Panc1 (cell line): ENCODE data around the gene ABCD3. TPM values are rescaled to one million over a fixed set of nuclear protein-coding genes. Genes with fewer than 3 reads are reported as not detected.

Source experiments
- ATAC-seq: fragments of 200-7000 bp; cut with Tn5 transposase; 2 replicates; pipeline ENCODE4 v1.9.1; 2020; ENCODE audit warnings: mild to moderate bottlenecking, moderate library complexity
- BruUV-seq: library from RNA; stranded (reverse); fragments of 400-500 nt; replicated peaks from 2 replicates; lab custom pipeline; 2021; lab: Mats Ljungman, UMichigan
- CTCF ChIA-PET: fragments of 300-600 bp; sonication (Branson Sonifier 250); formaldehyde crosslinking; loops from one replicate; lab custom pipeline; 2022; ENCODE audit warnings: antibody characterized with exemption; lab: Charles Lee
- POLR2A ChIA-PET: fragments of 300-600 bp; sonication (Branson Sonifier 250); formaldehyde crosslinking; loops from one replicate; lab custom pipeline; 2022; ENCODE audit warnings: antibody characterized with exemption; lab: Charles Lee
- DNase-seq: peaks from one replicate; pipeline ENCODE4 v3.0.0-alpha.2; 2010; ENCODE audit warnings: low read depth, low spot score
- H3K27ac ChIP-seq: 2 replicates; pipeline ENCODE4 v1.5.1; 2011; ENCODE audit warnings: mild to moderate bottlenecking, low read length, inconsistent platforms
- H3K27me3 ChIP-seq: fragments of 200-500 bp; sonication (Bioruptor generic); 2 replicates; pipeline ENCODE4 v1.6.0; 2014; ENCODE audit warnings: low read length, inconsistent platforms; ENCODE audit not compliant: control insufficient read depth, insufficient read depth
- H3K36me3 ChIP-seq: fragments of 200-500 bp; sonication (Bioruptor generic); 2 replicates; pipeline ENCODE4 v1.5.1; 2014; ENCODE audit warnings: inconsistent platforms, mild to moderate bottlenecking, low read length, moderate library complexity; ENCODE audit not compliant: control insufficient read depth, insufficient read depth
- H3K4me1 ChIP-seq: 2 replicates; pipeline ENCODE4 v1.5.1; 2011; ENCODE audit warnings: inconsistent platforms, mild to moderate bottlenecking, low read length, moderate library complexity; ENCODE audit not compliant: control insufficient read depth, insufficient read depth
- H3K4me3 ChIP-seq, 2 experiments: 2 replicates each; pipeline ENCODE4 v1.5.1; 2011 to 2012; ENCODE audit warnings: low read depth in 2 of 2, low read length in 2 of 2, mild to moderate bottlenecking in 2 of 2, inconsistent platforms in 1 of 2, moderate library complexity in 1 of 2
- H3K9me3 ChIP-seq: fragments of 200-500 bp; sonication (Bioruptor generic); 2 replicates; pipeline ENCODE4 v1.5.1; 2014; ENCODE audit warnings: low read depth, mild to moderate bottlenecking, inconsistent platforms, low read length, moderate library complexity; ENCODE audit not compliant: control insufficient read depth, insufficient read depth
- POLR2AphosphoS5 ChIP-seq: IDR thresholded peaks from 2 replicates; pipeline ENCODE4 v1.6.1; 2012; ENCODE audit warnings: mild to moderate bottlenecking, low read depth, low read length, moderate library complexity
- SIN3A ChIP-seq: IDR thresholded peaks from 2 replicates; pipeline ENCODE4 v1.6.1; 2012; ENCODE audit warnings: low read depth, mild to moderate bottlenecking, low read length, moderate library complexity, borderline replicate concordance; ENCODE audit not compliant: insufficient read depth
- TCF7L2 ChIP-seq: IDR thresholded peaks from 2 replicates; pipeline ENCODE4 v1.6.1; 2011; ENCODE audit warnings: mild to moderate bottlenecking, low read depth, low read length, inconsistent platforms
- in situ Hi-C: cut with HindIII; loops from 2 replicates; pipeline ENCODE4 v1.10.0; 2016; ENCODE audit warnings: low sequenced_read_pairs, low pct_unique_long_range_greater_than_20kb
- intact Hi-C: fragments of 100-400 bp; cut with micrococcal nuclease; formaldehyde crosslinking; loops from one replicate; pipeline ENCODE4 v1.10.0; 2022; ENCODE audit not compliant: unreplicated experiment
- total RNA-seq: library from RNA; stranded (reverse); gene quantifications from one replicate; pipeline ENCODE4 v1.2.1, GENCODE V29; 2021; ENCODE audit not compliant: unreplicated experiment
- TF ChIP-seq, protein P1 (sequence below): fragments of 450-650 bp; IDR thresholded peaks from 2 replicates; pipeline ENCODE4 v1.5.1; 2017; ENCODE audit warnings: mild to moderate bottlenecking
- TF ChIP-seq, protein P2 (sequence below), 2 experiments: IDR thresholded peaks; 2 replicates each; pipeline ENCODE4 v1.6.1; 2011 to 2012; ENCODE audit warnings: low read depth in 2 of 2, control low read depth in 1 of 2, low read length in 1 of 2, mild to moderate bottlenecking in 1 of 2, moderate library complexity in 1 of 2; ENCODE audit not compliant: insufficient read depth in 1 of 2

ABCD3 gene
- total RNA-seq, 1 experiment from 2014 or later: 40.5 TPM

DNA sequence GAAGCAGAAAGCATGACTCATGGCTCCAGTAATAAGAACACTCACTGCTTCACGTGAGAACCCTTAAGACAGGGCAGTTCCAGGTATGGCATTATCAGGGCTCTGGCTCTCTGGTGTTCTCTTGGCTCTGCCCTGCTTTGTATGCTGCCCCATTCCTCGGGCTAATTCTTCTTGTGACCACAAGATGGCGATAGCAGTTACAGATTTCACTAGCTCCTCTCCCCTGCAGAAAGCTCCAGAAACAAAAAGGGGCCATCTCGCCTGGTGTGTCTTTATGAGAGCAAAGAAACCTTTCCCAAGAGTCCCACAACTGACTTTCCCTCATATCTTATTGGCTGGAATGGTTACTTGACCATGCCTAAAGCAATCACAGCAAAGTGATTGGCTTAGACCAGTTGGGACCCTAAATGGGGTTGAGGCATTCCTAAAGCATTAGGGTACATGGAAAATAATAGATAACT, 63.3 kb downstream of the ABCD3 start:
- in situ Hi-C loops: no loop called here
- Histone ChIP-seq H3K27ac (no peak overlapping the region), H3K9me3 (no peaks in the 10 kb centered on the region), H3K4me3 (no peak overlapping the region), H3K4me1 (no peaks in the 10 kb centered on the region), H3K36me3 (no peaks in the 10 kb centered on the region; the same call in 1 of the 2 replicates), H3K27me3 (no peaks in the 10 kb centered on the region)
- no peak for TF ChIP-seq SIN3A
- TF ChIP-seq, protein P1, sequence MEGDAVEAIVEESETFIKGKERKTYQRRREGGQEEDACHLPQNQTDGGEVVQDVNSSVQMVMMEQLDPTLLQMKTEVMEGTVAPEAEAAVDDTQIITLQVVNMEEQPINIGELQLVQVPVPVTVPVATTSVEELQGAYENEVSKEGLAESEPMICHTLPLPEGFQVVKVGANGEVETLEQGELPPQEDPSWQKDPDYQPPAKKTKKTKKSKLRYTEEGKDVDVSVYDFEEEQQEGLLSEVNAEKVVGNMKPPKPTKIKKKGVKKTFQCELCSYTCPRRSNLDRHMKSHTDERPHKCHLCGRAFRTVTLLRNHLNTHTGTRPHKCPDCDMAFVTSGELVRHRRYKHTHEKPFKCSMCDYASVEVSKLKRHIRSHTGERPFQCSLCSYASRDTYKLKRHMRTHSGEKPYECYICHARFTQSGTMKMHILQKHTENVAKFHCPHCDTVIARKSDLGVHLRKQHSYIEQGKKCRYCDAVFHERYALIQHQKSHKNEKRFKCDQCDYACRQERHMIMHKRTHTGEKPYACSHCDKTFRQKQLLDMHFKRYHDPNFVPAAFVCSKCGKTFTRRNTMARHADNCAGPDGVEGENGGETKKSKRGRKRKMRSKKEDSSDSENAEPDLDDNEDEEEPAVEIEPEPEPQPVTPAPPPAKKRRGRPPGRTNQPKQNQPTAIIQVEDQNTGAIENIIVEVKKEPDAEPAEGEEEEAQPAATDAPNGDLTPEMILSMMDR: peak; percentile 80
- ChIA-PET CTCF (no interaction called here), POLR2A (no interaction called here)
- ATAC-seq (peak; percentile 90), DNase-seq (peak; percentile 43)
- intact Hi-C loops: loop anchor here (5.0 kb wide), 1 partner anchor 326 kb away; no protein-coding TSS in a partner anchor
- BruUV-seq: no TSS peak

DNA sequence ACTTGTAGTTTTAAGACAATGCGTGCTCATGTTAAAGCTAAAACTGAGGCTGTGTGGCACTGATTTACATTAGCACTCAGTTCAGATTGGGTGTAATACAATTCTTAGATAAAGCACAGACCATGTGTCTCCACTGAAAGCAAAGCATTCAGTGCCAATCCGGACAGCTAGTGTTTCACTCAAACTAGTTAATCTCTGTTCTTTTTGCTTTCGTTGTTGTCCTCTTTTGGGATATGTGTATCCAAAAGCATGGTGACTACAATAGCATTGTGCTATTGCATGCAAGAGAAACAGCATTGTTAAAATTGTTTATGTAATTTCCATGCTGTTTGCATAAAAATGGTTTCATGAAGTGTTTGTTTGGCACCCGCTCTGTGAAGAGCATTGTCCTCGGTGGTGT, 68.8 kb downstream of the ABCD3 start:
- in situ Hi-C loops: no loop called here
- no peak for ATAC-seq

DNA sequence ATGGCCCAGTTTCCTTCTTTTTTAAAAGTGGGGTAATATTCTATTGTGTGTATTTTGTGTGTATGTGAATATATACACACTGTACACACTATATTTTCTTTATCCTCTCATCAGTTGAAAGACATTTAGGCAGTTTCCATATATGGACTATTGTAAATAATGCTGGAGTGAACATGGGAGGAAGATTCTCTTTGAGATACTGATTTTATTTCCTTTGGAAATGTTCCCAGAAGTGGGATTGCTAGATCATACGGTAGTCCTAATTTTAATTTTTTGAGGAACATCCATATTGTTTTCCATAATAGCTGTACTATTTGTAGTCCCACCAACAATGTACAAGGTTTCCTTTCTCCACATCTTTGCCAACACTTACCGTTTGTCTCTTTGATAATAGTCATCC, 72.4 kb downstream of the ABCD3 start:
- Histone ChIP-seq H3K27ac (no peak overlapping the region), H3K27me3 (no peaks in the 10 kb centered on the region), H3K9me3 (no peaks in the 10 kb centered on the region), H3K4me3 (no peak overlapping the region), H3K36me3 (peaks cover 5% of the 10 kb centered on the region), H3K4me1 (no peaks in the 10 kb centered on the region; the same call in 1 of the 2 replicates)
- DNase-seq: no peak
- BruUV-seq: no TSS peak
- CTCF ChIA-PET: no interaction called here
- POLR2A ChIA-PET: no interaction called here
- TF ChIP-seq TCF7L2 (no peak), SIN3A (no peak), POLR2AphosphoS5 (no peak)
- TF ChIP-seq, protein P2, sequence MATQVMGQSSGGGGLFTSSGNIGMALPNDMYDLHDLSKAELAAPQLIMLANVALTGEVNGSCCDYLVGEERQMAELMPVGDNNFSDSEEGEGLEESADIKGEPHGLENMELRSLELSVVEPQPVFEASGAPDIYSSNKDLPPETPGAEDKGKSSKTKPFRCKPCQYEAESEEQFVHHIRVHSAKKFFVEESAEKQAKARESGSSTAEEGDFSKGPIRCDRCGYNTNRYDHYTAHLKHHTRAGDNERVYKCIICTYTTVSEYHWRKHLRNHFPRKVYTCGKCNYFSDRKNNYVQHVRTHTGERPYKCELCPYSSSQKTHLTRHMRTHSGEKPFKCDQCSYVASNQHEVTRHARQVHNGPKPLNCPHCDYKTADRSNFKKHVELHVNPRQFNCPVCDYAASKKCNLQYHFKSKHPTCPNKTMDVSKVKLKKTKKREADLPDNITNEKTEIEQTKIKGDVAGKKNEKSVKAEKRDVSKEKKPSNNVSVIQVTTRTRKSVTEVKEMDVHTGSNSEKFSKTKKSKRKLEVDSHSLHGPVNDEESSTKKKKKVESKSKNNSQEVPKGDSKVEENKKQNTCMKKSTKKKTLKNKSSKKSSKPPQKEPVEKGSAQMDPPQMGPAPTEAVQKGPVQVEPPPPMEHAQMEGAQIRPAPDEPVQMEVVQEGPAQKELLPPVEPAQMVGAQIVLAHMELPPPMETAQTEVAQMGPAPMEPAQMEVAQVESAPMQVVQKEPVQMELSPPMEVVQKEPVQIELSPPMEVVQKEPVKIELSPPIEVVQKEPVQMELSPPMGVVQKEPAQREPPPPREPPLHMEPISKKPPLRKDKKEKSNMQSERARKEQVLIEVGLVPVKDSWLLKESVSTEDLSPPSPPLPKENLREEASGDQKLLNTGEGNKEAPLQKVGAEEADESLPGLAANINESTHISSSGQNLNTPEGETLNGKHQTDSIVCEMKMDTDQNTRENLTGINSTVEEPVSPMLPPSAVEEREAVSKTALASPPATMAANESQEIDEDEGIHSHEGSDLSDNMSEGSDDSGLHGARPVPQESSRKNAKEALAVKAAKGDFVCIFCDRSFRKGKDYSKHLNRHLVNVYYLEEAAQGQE (IDR thresholded peaks at IDR 0.05; ENCODE audit: insufficient read depth in 1 of 2, low read depth in 2 of 2, low read length in 1 of 2): no peak
- TF ChIP-seq, protein P1: no peak
- intact Hi-C loops: no loop called here
- no peak for ATAC-seq
- in situ Hi-C loops: no loop called here

More for the DNA sequence above, 68.8 kb downstream of the ABCD3 start:
- intact Hi-C loops: no loop called here
- Histone ChIP-seq H3K4me3 (no peak overlapping the region), H3K36me3 (peaks cover 2% of the 10 kb centered on the region), H3K9me3 (no peaks in the 10 kb centered on the region), H3K27me3 (no peaks in the 10 kb centered on the region), H3K4me1 (no peaks in the 10 kb centered on the region; the same call in 1 of the 2 replicates), H3K27ac (no peak overlapping the region)
- ChIA-PET POLR2A (no interaction called here), CTCF (no interaction called here)
- TF ChIP-seq, protein P2 (IDR thresholded peaks at IDR 0.05; ENCODE audit: insufficient read depth in 1 of 2, low read depth in 2 of 2, low read length in 1 of 2): no peak
- no peak for TF ChIP-seq POLR2AphosphoS5
- no TSS peak for BruUV-seq
- no peak for DNase-seq
